ENCODE results near the gene EIF2B2.
A peak's percentile ranks its signal among the peaks of the same experiment; 100 is the strongest.

EIF2B2 gene

DNA sequence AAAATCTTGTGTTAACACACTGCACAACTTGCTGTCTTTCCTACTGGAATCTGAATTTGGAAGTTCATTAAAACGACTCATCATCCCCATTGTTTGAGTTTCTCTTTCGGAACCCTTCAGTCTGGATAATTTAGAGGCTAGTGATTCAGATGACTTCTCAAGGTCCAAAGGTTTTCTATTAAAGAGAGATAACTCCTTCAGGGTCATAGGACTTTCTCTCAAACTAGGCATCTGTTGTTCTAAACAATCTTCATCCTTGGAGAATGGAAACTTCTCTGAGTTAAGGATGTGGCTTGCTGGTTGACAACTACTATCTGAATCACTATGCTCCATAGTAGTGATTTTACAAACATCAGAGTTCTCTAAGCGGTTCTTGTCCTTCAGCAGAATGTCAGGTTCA, 44.2 kb downstream of the EIF2B2 start:
- no peak for DNase-seq

- DNase-seq = no peak
Measured at GRCh38 chr14:75047506-75047905, 44.8 kb downstream of the EIF2B2 start.

- DNase-seq = no peak
Measured at GRCh38 chr14:75048101-75048500, 45.4 kb downstream of the EIF2B2 start.

- DNase-seq = no peak
Measured at GRCh38 chr14:75049136-75049535, 46.4 kb downstream of the EIF2B2 start.

- no peak for DNase-seq
Measured at GRCh38 chr14:75049731-75050201, 47.0 kb downstream of the EIF2B2 start.

DNA sequence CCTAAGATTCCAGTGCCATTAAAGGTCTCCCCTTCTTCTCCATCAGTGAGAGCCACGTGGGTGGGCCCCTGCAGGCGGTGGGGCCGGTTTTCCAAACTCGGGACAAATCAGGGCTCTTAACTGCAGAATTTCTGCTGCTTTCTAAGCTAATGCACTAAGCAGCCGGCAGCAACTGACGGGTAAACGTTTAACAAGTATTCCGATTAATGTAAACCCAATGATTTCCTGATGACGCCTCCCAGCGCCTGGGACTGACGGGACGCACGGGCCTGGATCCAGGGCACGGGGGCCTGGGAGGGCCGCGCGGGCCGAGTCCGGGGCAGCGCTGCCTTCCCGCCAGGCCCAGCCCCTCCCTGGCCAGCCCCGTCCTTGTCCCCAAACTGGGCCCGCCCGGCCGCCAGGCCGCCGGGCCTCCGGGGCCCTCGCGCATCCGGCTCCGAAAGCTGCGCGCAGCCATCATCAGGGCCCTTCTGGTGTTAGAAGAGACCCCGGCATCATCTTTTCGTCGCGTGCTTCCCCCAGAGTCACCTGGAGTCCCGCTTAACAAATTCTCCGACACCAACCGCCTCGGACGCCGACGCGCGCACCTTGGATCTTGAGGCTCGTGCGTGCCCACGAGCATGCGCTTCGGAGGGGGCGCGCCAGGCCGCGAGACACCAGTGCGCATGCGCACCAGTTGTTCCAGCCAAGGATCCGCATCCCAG, 48.3 kb downstream of the EIF2B2 start, which contains the start of gene MLH3:
MLH3 (minus strand) TSS at position 616 of the 704 bp plus-strand sequence. CDS start 1,812 bp downstream, outside the sequence.
- peak; percentile 86 for DNase-seq

GRCh38 chr14:75051556-75051899, 48.8 kb downstream of the EIF2B2 start:
- DNase-seq = no peak

GRCh38 chr14:75053396-75054291, 50.9 kb downstream of the EIF2B2 start:
- no peak for DNase-seq

DNA sequence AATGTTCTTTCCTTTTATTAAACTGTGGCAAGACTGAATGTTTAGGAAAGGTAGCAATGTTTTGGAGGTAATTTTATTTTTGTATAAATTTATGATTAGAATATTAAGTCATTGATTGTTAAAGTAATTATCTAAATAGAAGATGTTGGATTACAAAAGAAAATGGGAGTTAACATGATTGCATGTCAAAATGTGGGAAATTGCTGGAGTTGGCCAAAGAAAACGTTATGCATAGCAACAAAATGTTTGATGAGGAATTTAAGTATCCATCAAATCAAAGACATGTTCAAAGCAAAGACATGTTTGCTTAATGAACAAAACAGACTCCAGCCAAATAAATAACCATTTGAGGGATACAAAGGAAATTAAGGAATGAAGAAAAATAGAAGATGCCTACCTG, 51.7 kb downstream of the EIF2B2 start:
- no peak for DNase-seq

DNA sequence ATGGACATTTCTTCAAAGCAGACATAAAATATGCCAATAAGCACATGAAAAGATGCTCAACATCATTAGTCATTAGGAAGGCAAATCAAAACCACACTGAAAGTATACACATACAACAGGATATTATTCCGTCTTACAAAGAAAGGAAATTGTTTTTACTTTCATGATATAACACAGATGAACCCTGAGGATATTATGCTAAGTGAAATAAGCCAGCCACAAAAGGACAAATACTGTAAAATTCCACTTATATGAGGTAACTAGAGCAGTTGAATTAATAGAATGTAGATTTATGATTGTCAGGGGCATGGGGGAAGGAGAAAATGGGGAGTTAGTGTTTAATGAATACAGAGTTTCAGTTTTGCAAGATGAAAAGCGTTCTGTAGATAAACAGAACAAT, 56.9 kb downstream of the EIF2B2 start:
- no peak for DNase-seq

DNA sequence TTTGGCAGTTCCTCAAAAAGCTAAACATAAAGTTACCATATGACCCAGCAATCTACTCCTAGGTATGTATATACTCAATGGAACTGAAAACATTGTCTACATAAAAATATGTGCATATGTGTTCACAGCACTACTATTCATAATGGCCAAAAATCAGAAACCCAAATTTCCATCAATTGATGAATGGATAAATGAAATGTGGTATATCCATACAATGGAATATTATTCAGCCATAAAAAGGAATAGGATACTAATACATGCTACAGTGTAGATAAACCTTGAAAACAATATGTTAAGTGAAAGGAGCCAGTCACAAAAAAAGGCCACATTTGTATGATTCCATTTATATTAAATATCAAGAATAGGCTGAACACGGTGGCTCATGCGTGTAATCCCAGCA, 57.7 kb downstream of the EIF2B2 start:
- DNase-seq = no peak
